ENCODE data around the gene AP2S1.

The AP2S1 gene

DNA sequence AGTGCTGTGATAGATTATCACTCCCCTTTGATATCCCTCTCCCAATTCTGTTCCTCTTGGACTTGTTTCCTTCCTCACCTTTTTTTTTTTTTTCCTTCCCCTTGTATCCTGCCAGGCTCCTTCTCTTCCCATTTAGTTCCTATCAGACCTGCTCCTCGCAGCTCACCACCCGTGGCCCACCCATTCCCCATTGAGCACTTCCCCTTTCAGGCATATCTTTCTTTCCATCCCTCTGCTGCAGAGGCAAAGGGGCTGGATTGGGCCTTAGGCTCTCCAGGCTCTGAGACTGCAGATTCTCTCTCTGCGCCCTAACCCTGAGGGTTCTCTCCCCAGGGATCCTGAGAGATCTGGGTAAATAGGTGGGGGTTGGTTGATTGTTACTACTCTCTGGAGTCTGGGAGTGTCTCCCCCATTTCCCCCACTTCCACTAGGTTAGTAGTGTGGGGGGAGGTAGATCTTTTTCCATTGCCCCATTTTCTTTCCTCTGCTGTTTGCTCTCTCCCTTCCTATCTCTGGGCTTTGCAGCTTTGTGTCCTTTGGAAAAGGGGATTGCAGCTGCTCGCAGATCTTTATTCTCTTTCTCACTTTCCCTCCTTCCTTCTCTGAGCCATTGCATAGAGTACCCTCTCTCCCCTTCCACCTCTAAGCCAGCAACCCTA is 12.5 kb upstream of the AP2S1 start:
- TF ChIP-seq REST (IDR thresholded peaks at IDR 0.05; ENCODE audit: insufficient read depth in 1 of 2, low read depth in 2 of 2, low read length in 2 of 2) (no peak), FOXP2 (optimal IDR thresholded peaks at IDR 0.05; ENCODE audit: borderline replicate concordance, extremely low read depth, extremely low read length, insufficient read depth) (no peak), POLR2AphosphoS5 (IDR thresholded peaks at IDR 0.05; ENCODE audit: low read depth, low read length) (no peak), TAF1 (IDR thresholded peaks at IDR 0.05; ENCODE audit: borderline replicate concordance, insufficient read depth, low read length) (no peak)

- TF ChIP-seq REST (IDR thresholded peaks at IDR 0.05; ENCODE audit: insufficient read depth in 1 of 2, low read depth in 2 of 2, low read length in 2 of 2) (peak in 1 of 2 experiments; percentile 81; a peak in 2 of 4 replicates), TAF1 (IDR thresholded peaks at IDR 0.05; ENCODE audit: borderline replicate concordance, insufficient read depth, low read length) (no peak), POLR2AphosphoS5 (IDR thresholded peaks at IDR 0.05; ENCODE audit: low read depth, low read length) (no peak)
These were observed 11.8 kb upstream of the AP2S1 start for GRCh38 chr19:46862503-46862834.

DNA sequence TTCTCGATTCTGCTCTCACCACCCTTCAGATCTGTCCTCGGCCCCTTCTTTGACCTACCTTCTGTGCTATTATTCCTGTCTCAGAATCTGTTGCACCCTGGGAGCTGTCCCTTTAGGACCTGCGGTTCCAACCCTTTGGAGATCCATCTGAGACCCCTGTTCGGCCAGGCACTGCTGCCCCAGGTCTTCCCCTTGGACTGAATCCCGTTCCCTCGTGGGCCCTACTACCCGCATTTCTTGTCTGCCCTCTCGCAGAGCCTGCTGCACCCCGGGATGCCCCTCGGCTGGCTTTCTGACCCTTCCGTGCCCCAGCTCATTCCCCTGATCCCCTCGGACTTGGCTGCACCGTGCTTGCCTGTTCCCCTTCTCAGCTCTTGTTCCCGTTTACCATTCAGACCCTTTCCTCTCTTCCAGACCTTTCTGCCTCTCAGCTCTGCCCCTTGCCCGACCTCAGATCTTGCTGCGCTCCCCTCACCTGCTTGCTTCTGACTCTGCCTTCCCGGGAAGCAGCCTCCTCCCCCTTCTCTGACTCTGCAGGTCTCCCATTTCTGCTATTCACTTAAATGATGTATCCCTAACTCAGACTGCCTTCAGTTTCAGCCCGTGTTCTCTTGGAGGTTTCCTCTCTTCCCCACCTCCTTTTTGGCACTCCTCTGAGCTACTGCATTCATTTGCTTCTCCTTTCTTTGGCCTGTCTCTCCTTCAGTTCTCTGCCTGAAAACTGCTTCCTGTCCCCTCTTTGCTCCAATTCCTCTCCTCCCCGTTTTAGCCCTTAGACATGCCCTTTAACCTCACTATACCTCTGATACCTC is 11.3 kb upstream of the AP2S1 start:
- peak; percentile 42; the same call in 1 of the 2 replicates for TF ChIP-seq TAF1 (IDR thresholded peaks at IDR 0.05; ENCODE audit: borderline replicate concordance, insufficient read depth, low read length)
- no peak for TF ChIP-seq SIN3A (IDR thresholded peaks at IDR 0.05; ENCODE audit: borderline replicate concordance, insufficient read depth, low read length)
- TF ChIP-seq FOXP2 (optimal IDR thresholded peaks at IDR 0.05; ENCODE audit: borderline replicate concordance, extremely low read depth, extremely low read length, insufficient read depth) = no peak
- no peak for TF ChIP-seq POLR2AphosphoS5 (IDR thresholded peaks at IDR 0.05; ENCODE audit: low read depth, low read length)
- TF ChIP-seq REST (IDR thresholded peaks at IDR 0.05; ENCODE audit: insufficient read depth in 1 of 2, low read depth in 2 of 2, low read length in 2 of 2) = peak; percentile 44 to 69; a peak in 1 of 4 replicates

GRCh38 chr19:46860846-46861690 is 10.4 kb upstream of the AP2S1 start, which contains the start of gene ARHGAP35:
Gene ARHGAP35, plus strand, starts transcription at chr19:46860997. Its CDS starts 57,679 bp downstream, at chr19:46918676.
- no peak for TF ChIP-seq TAF1 (IDR thresholded peaks at IDR 0.05; ENCODE audit: borderline replicate concordance, insufficient read depth, low read length)
- TF ChIP-seq FOXP2 (optimal IDR thresholded peaks at IDR 0.05; ENCODE audit: borderline replicate concordance, extremely low read depth, extremely low read length, insufficient read depth) = peak; percentile 12

DNA sequence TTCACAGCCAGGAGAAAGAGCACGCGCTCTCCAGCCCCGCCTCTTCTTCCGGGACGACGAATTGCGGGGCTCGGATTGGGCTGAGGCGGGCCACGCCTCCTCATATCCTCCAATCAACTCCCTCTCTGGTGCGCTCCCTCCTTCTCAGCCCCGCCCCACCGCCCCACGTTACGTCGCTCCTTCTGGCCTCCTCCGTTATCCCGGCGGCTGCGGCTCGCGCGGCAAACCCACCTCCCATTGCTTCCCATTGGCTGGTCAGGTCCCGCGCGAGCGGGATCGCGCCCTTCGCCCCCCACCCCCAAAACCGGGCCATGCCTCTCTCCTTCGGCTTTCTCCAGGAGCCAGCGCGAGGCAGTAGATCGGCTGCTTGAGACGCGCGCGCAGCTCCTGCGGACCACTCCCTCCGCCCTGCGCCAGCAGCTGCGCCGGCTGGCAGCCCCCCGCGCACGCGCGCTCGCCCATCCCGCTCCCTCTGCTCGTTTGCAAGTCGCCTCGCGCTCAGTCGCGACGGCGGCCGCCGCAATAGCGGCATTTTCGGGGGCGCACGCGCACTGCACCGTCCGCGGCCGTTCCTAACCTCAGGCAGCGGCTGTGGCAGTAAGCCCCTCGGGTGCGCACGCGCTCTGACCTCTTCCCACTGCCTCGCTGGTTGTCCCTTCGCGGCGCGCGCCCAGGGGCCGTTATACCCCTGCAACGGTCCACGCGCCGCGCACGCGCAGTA is 9.6 kb upstream of the AP2S1 start:
- TF ChIP-seq TAF1 (IDR thresholded peaks at IDR 0.05; ENCODE audit: borderline replicate concordance, insufficient read depth, low read length) = no peak
- peak; percentile 63 for TF ChIP-seq POLR2AphosphoS5 (IDR thresholded peaks at IDR 0.05; ENCODE audit: low read depth, low read length)
- peak; percentile 62 for TF ChIP-seq FOXP2 (optimal IDR thresholded peaks at IDR 0.05; ENCODE audit: borderline replicate concordance, extremely low read depth, extremely low read length, insufficient read depth)

Measured in PFSK-1 (cell line).